Activated T-cell treated with anti-CD3 and anti-CD28 coated beads, Interleukin-2, amount 50 U/mL, for 72 hours (primary cell): Measurements from ENCODE around the gene OPALIN. TPM values are rescaled to one million over a fixed set of nuclear protein-coding genes. Genes with fewer than 3 reads are reported as not detected.
A peak's percentile ranks its signal among the peaks of the same experiment; 100 is the strongest.

Source experiments
- ATAC-seq, 2 donors: fragments of 150-1000 bp; cut with Tn5 transposase; replicated peaks in 1 of 2; 2 replicates each; pipeline ENCODE4 v1.10.0; 2021; ENCODE audit warnings: moderate library complexity in 2 of 2, mild to moderate bottlenecking in 1 of 2
- DNase-seq, 2 donors: peaks; one replicate each; pipeline ENCODE4 v3.0.0; 2021 to 2022; ENCODE audit warnings: mixed read lengths in 1 of 2
- H3K27ac Mint-ChIP-seq: one replicate; pipeline ENCODE4 v1.8.0; 2022; ENCODE audit warnings: mild to moderate bottlenecking, moderate library complexity, mixed read lengths
- H3K27me3 Mint-ChIP-seq: one replicate; pipeline ENCODE4 v1.8.0; 2022; ENCODE audit warnings: low read depth, mixed read lengths
- H3K36me3 Mint-ChIP-seq, 2 donors: one replicate each; pipeline ENCODE4 v1.8.0; 2022; ENCODE audit warnings: mixed read lengths in 2 of 2, mild to moderate bottlenecking in 1 of 2; ENCODE audit not compliant: insufficient read depth in 2 of 2
- H3K4me1 Mint-ChIP-seq: one replicate; pipeline ENCODE4 v1.8.0; 2022; ENCODE audit warnings: low read depth, mixed read lengths
- H3K4me3 Mint-ChIP-seq, 2 donors: one replicate each; pipeline ENCODE4 v1.8.0; 2022; ENCODE audit warnings: mild to moderate bottlenecking in 2 of 2, mixed read lengths in 2 of 2, moderate library complexity in 2 of 2
- H3K9me3 Mint-ChIP-seq, 2 donors: one replicate each; pipeline ENCODE4 v1.8.0; 2022; ENCODE audit warnings: mixed read lengths in 2 of 2
- total RNA-seq, 2 donors: library from RNA; stranded (reverse); gene quantifications; one replicate each; pipeline ENCODE4 v1.2.3, GENCODE V29; 2022

OPALIN gene
- total RNA-seq, 2 donors from 2014 or later: not detected

- H3K9me3 Mint-ChIP-seq: no peaks in the 10 kb centered on the region
- no peak overlapping the region for H3K4me3 Mint-ChIP-seq
- peaks cover 6% of the 10 kb centered on the region for H3K27me3 Mint-ChIP-seq
- DNase-seq: no peak
- no peak for ATAC-seq
- no peaks in the 10 kb centered on the region for H3K36me3 Mint-ChIP-seq
- H3K4me1 Mint-ChIP-seq: no peaks in the 10 kb centered on the region
- no peak overlapping the region for H3K27ac Mint-ChIP-seq
Measured at GRCh38 chr10:96368971-96369370, 10.2 kb upstream of the OPALIN start.

- Mint-ChIP-seq H3K4me1 (no peaks in the 10 kb centered on the region), H3K9me3 (no peaks in the 10 kb centered on the region), H3K27me3 (no peaks in the 10 kb centered on the region), H3K4me3 (no peak overlapping the region), H3K27ac (no peak overlapping the region), H3K36me3 (no peaks in the 10 kb centered on the region)
- ATAC-seq (no peak), DNase-seq (no peak)
Measured at GRCh38 chr10:96367470-96367869, 8.7 kb upstream of the OPALIN start.

GRCh38 chr10:96366508-96366907, 7.7 kb upstream of the OPALIN start:
- H3K27ac Mint-ChIP-seq: no peak overlapping the region
- no peaks in the 10 kb centered on the region for H3K9me3 Mint-ChIP-seq
- no peaks in the 10 kb centered on the region for H3K4me1 Mint-ChIP-seq
- no peak for DNase-seq
- no peak overlapping the region for H3K4me3 Mint-ChIP-seq
- no peaks in the 10 kb centered on the region for H3K36me3 Mint-ChIP-seq
- no peaks in the 10 kb centered on the region for H3K27me3 Mint-ChIP-seq
- ATAC-seq: no peak

GRCh38 chr10:96365571-96365970, 6.8 kb upstream of the OPALIN start:
- H3K4me1 Mint-ChIP-seq: no peaks in the 10 kb centered on the region
- DNase-seq (no peak), ATAC-seq (no peak)
- no peak overlapping the region for H3K4me3 Mint-ChIP-seq
- H3K9me3 Mint-ChIP-seq: no peaks in the 10 kb centered on the region
- no peaks in the 10 kb centered on the region for H3K27me3 Mint-ChIP-seq
- no peak overlapping the region for H3K27ac Mint-ChIP-seq
- H3K36me3 Mint-ChIP-seq: no peaks in the 10 kb centered on the region

- no peaks in the 10 kb centered on the region for H3K36me3 Mint-ChIP-seq
- H3K4me3 Mint-ChIP-seq: no peak overlapping the region
- H3K27ac Mint-ChIP-seq: no peak overlapping the region
- H3K9me3 Mint-ChIP-seq: no peaks in the 10 kb centered on the region
- peaks cover 15% of the 10 kb centered on the region for H3K27me3 Mint-ChIP-seq
- DNase-seq (no peak), ATAC-seq (no peak)
- no peaks in the 10 kb centered on the region for H3K4me1 Mint-ChIP-seq
Measured at GRCh38 chr10:96360766-96361165, 2.0 kb upstream of the OPALIN start.

- no peaks in the 10 kb centered on the region for H3K36me3 Mint-ChIP-seq
- H3K27ac Mint-ChIP-seq: no peak overlapping the region
- ATAC-seq: no peak
- no peaks in the 10 kb centered on the region for H3K4me1 Mint-ChIP-seq
- H3K4me3 Mint-ChIP-seq: no peak overlapping the region
- peaks cover 15% of the 10 kb centered on the region for H3K27me3 Mint-ChIP-seq
- H3K9me3 Mint-ChIP-seq: no peaks in the 10 kb centered on the region
- DNase-seq: no peak
Measured at GRCh38 chr10:96360331-96360730, 1.5 kb upstream of the OPALIN start.

- Mint-ChIP-seq H3K27ac (no peak overlapping the region), H3K36me3 (no peaks in the 10 kb centered on the region), H3K4me3 (no peak overlapping the region), H3K4me1 (no peaks in the 10 kb centered on the region), H3K27me3 (peaks cover 15% of the 10 kb centered on the region), H3K9me3 (no peaks in the 10 kb centered on the region)
- ATAC-seq (no peak), DNase-seq (no peak)
Measured at GRCh38 chr10:96359616-96360015, 814 bp upstream of the OPALIN start.

GRCh38 chr10:96357038-96357620, 1.7 kb downstream of the OPALIN start:
- ATAC-seq (no peak), DNase-seq (no peak)
- no peaks in the 10 kb centered on the region for H3K9me3 Mint-ChIP-seq
- H3K36me3 Mint-ChIP-seq: no peaks in the 10 kb centered on the region
- peaks cover 15% of the 10 kb centered on the region for H3K27me3 Mint-ChIP-seq
- H3K27ac Mint-ChIP-seq: no peak overlapping the region
- H3K4me3 Mint-ChIP-seq: no peak overlapping the region
- no peaks in the 10 kb centered on the region for H3K4me1 Mint-ChIP-seq

- ATAC-seq: no peak
- no peaks in the 10 kb centered on the region for H3K36me3 Mint-ChIP-seq
- H3K4me1 Mint-ChIP-seq: no peaks in the 10 kb centered on the region
- DNase-seq: no peak
- H3K4me3 Mint-ChIP-seq: no peak overlapping the region
- peaks cover 17% of the 10 kb centered on the region for H3K27me3 Mint-ChIP-seq
- no peaks in the 10 kb centered on the region for H3K9me3 Mint-ChIP-seq
- no peak overlapping the region for H3K27ac Mint-ChIP-seq
Measured at GRCh38 chr10:96352582-96352981, 6.2 kb downstream of the OPALIN start.

GRCh38 chr10:96352027-96352426, 6.8 kb downstream of the OPALIN start:
- Mint-ChIP-seq H3K36me3 (peaks cover 0 to under 1% of the 10 kb centered on the region in 2 donors), H3K27me3 (peaks cover 20% of the 10 kb centered on the region), H3K9me3 (no peaks in the 10 kb centered on the region), H3K27ac (no peak overlapping the region), H3K4me3 (no peak overlapping the region), H3K4me1 (no peaks in the 10 kb centered on the region)
- DNase-seq: no peak
- ATAC-seq: no peak

- H3K9me3 Mint-ChIP-seq: peaks cover 5 to 7% of the 10 kb centered on the region in 2 donors
- peaks cover 5 to 11% of the 10 kb centered on the region in 2 donors for H3K36me3 Mint-ChIP-seq
- H3K4me3 Mint-ChIP-seq: no peak overlapping the region
- DNase-seq (no peak), ATAC-seq (no peak)
- peaks cover 13% of the 10 kb centered on the region for H3K4me1 Mint-ChIP-seq
- peaks cover 20% of the 10 kb centered on the region for H3K27me3 Mint-ChIP-seq
- H3K27ac Mint-ChIP-seq: no peak overlapping the region
Measured at GRCh38 chr10:96346295-96346694, 12.5 kb downstream of the OPALIN start.

GRCh38 chr10:96345222-96345621, 13.6 kb downstream of the OPALIN start:
- Mint-ChIP-seq H3K9me3 (peaks cover 5 to 7% of the 10 kb centered on the region in 2 donors), H3K4me3 (no peak overlapping the region), H3K36me3 (peaks cover 5 to 11% of the 10 kb centered on the region in 2 donors), H3K27me3 (peaks cover 15% of the 10 kb centered on the region), H3K4me1 (peaks cover 23% of the 10 kb centered on the region), H3K27ac (no peak overlapping the region)
- ATAC-seq: no peak
- DNase-seq: no peak

GRCh38 chr10:96344178-96344577, 14.6 kb downstream of the OPALIN start:
- DNase-seq (no peak), ATAC-seq (no peak)
- Mint-ChIP-seq H3K9me3 (peaks cover 5 to 7% of the 10 kb centered on the region in 2 donors), H3K27ac (no peak overlapping the region), H3K4me1 (peaks cover 24% of the 10 kb centered on the region), H3K4me3 (no peak overlapping the region), H3K36me3 (peaks cover 5 to 11% of the 10 kb centered on the region in 2 donors), H3K27me3 (peaks cover 15% of the 10 kb centered on the region)

- Mint-ChIP-seq H3K4me3 (no peak overlapping the region), H3K36me3 (peaks cover 5 to 11% of the 10 kb centered on the region in 2 donors), H3K9me3 (peaks cover 5 to 7% of the 10 kb centered on the region in 2 donors), H3K4me1 (peaks cover 24% of the 10 kb centered on the region), H3K27ac (peak overlapping the region; percentile 34), H3K27me3 (peaks cover 12% of the 10 kb centered on the region)
- DNase-seq: no peak
- ATAC-seq: no peak
Measured at GRCh38 chr10:96342402-96342801, 16.4 kb downstream of the OPALIN start.
